D721Med (cell line): ENCODE results near the gene SLMAP.

Experiments used
- DNase-seq: peaks from one replicate; pipeline ENCODE4 v3.0.0; 2011; ENCODE audit warnings: low spot score; ENCODE audit not compliant: insufficient read length
- FAIRE-seq: peaks from 2 replicates; lab custom pipeline; 2011; peaks lifted over from hg19 to GRCh38; lab: Jason Lieb, UNC
- TF ChIP-seq, protein P1 (sequence below): IDR thresholded peaks from 2 replicates; pipeline ENCODE4 v1.5.1; 2012; ENCODE audit warnings: mild to moderate bottlenecking, control low read depth; ENCODE audit not compliant: insufficient read depth; ENCODE audit errors: missing control alignments

Gene SLMAP

DNA sequence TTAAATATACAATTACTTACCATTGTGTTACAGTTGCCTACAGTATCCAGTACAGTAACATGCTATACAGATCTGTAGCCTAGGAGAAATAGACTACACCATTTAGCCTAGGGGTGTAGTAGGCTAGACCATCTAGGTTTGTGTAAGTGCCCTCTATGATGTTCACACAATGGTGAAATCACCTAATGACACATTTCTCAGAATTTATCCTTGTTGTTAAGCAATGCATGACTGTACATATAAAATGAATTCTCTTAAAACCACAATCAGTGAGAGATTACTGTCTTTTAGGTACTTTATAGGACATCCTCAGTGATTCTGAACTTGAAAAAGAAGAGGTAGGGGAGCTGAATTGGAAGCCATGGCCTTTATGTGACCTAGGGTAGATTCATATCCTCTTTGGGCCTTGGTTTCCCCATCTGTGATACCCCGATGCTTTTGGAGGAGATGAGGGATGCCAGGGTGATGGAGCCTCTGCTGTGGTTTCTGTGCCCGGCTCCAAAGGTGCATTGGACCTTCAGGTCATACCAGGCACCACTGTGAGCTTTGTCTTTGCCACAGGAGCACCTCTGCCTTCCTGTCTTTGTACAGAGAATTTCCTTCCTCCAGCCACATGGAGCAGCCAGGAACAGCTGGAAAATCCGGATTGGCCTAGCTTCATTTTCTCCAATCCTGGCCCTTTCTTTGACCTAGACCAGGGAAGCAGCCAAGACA, 200.2 kb downstream of the SLMAP start:
- DNase-seq (no peak), FAIRE-seq (no peak)
- TF ChIP-seq, protein P1, sequence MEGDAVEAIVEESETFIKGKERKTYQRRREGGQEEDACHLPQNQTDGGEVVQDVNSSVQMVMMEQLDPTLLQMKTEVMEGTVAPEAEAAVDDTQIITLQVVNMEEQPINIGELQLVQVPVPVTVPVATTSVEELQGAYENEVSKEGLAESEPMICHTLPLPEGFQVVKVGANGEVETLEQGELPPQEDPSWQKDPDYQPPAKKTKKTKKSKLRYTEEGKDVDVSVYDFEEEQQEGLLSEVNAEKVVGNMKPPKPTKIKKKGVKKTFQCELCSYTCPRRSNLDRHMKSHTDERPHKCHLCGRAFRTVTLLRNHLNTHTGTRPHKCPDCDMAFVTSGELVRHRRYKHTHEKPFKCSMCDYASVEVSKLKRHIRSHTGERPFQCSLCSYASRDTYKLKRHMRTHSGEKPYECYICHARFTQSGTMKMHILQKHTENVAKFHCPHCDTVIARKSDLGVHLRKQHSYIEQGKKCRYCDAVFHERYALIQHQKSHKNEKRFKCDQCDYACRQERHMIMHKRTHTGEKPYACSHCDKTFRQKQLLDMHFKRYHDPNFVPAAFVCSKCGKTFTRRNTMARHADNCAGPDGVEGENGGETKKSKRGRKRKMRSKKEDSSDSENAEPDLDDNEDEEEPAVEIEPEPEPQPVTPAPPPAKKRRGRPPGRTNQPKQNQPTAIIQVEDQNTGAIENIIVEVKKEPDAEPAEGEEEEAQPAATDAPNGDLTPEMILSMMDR, result no peak

DNA sequence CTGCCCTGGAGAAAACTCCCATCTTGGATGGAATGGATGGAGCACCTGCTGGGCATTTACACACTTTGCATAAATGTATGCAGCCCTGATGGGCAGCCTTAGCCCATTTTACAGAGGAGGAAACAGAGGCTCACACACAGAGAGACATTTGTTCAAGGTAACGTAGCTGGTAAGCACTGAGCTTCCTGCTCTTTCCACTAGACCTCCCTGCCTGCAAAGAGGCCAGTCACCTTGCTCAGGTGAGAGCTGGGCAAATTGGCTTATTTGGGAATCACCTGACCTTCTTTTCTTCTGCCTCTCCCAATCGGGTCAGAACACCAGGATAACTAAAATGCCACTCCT, 200.7 kb downstream of the SLMAP start:
- FAIRE-seq, result no peak
- no peak for DNase-seq
- TF ChIP-seq, protein P1, result no peak

DNA sequence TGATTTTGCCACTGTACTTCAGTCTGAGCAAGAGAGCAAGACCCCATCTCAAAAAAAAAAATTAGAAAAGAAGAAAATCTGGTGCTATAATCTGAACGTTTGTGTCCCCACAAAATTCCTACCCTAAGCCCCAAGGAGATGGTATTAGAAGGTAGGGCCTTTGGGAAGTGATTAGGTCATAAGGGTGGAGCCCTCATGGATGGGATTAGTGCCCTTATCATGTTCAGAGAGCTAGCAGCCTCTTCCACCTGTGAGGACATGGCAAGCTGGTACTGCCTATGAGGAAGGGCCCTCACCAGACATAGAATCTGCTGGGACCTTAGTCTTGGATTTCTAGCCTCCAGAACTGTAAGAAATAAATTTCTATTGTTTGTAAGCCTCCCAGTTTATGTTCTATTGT, 201.7 kb downstream of the SLMAP start:
- no peak for DNase-seq
- FAIRE-seq, result no peak
- TF ChIP-seq, protein P1, result no peak

DNA sequence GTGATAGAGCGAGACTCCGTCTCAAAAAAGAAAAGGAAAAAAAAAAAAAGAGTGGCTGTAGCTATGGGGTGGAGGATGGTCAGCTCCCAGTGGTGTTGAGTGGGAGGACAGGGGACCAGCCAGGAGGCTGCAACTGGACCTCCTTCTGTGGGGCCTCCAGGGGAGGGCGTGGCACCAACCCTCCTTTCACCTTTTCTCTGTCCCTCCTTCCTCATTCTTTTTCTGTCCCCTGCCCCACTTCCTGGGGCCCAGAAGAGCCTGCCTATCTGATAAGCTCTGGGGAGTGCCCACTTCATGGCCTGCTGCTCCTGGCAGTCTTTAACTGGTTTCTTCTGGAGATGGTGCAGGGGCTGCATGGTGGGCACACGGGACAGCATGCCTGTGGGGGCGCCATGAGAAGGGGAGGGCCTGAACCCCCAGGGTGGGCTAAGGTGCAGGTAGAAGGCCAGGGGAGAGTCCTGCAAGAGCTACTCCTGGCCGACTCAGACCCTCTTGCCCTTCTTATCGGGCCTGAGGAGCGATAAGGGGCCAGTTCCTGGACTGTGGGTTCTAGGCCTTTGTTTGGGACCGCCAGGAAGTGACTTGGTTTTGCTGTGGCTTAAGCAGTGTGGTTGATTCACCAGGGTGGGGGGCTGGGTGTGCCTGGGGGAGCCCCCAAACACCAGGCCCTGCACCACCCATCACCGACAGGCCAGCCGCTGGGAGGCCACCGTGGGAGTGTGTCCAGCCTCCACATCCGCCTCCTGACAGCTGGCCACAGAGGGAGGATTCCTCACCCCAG, 202.7 kb downstream of the SLMAP start:
- TF ChIP-seq, protein P1, result no peak
- no peak for FAIRE-seq
- DNase-seq, result no peak

DNA sequence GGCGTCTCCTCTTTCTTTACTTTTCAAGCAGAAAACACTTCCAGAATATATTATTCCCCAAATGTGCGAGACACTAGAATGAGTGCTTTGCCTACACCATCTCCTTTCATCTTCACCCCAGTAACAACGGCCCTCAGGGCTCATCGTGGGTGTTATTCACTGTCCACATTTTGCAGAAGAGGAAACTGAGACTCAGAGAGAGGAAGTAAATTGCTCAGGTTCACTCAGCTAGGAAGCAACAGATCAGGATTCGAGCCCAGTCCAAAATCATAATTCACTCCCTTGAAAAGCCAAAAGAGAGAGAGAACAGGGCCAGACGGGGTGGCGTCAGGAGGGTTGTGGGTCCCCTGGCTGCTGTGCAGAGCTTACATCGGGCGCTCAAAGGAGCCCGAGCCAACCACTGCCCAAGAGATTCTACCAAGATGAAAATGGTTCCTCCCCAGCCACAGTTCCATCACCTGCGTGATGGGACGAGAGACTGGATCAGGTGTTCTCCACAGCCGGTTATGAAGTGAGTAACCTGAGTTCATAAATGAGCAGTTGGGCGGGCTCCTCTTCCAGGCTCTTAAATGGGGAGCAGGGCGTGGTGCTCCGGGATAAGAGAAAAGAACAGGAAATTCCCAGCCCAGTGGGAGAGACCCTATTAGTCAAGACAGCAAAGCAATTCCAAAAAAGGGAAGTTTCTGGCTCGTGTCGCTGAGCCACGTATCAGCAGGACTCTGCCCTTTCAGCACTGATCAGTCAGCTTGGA, 203.5 kb downstream of the SLMAP start:
- DNase-seq (no peak), FAIRE-seq (no peak)
- TF ChIP-seq, protein P1, result no peak

DNA sequence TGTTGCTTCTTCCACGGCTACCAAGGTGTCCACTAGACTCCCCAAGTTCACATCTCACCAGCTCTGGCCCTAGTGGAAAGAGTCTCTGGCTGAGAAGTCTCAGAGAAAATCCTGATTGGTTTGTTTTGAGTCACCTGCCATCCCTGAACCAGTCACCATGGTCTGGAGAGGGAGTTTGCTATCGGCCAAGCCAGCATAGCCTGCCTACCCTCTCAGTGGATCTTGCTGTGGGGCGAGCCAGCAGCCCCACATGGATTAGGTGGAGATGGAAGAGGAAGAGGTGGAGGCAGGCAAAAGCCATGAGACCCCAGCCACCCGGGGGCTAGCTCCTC, 204.0 kb downstream of the SLMAP start:
- DNase-seq (no peak), FAIRE-seq (no peak)
- TF ChIP-seq, protein P1, result no peak
